GM23338 (cell line): ENCODE results near the gene CNTNAP2. TPM values are rescaled to one million over a fixed set of nuclear protein-coding genes. Genes with fewer than 3 reads are reported as not detected.

ENCODE experiments used
- ATAC-seq: fragments of 200-7000 bp; cut with Tn5 transposase; 3 replicates; pipeline ENCODE4 v1.9.1; 2020
- DNase-seq: peaks from one replicate; pipeline ENCODE4 v3.0.0-alpha.2; 2015; ENCODE audit warnings: low spot score
- H2AFZ ChIP-seq: fragments of 200-600 bp; sonication (generic); 2 replicates; pipeline ENCODE4 v1.8.0; 2016; ENCODE audit warnings: antibody characterized with exemption, mild to moderate bottlenecking, moderate library complexity
- H3F3A ChIP-seq: fragments of 200-600 bp; sonication (generic); replicated peaks from 2 replicates; pipeline ENCODE4 v1.8.0; 2017; ENCODE audit warnings: antibody characterized with exemption, mixed run types, low read depth
- H3K27ac ChIP-seq: fragments of 200-600 bp; sonication (generic); 2 replicates; pipeline ENCODE4 v1.6.1; 2016; ENCODE audit warnings: low read depth
- H3K27me3 ChIP-seq: fragments of 200-600 bp; sonication (generic); 2 replicates; pipeline ENCODE4 v1.8.0; 2016; ENCODE audit warnings: mild to moderate bottlenecking, mixed run types, moderate library complexity; ENCODE audit not compliant: insufficient read depth
- H3K36me3 ChIP-seq: fragments of 200-600 bp; sonication (generic); 2 replicates; pipeline ENCODE4 v1.8.0; 2016; ENCODE audit warnings: mild to moderate bottlenecking; ENCODE audit not compliant: insufficient read depth
- H3K4me1 ChIP-seq: fragments of 200-600 bp; sonication (generic); 2 replicates; pipeline ENCODE4 v1.8.0; 2016; ENCODE audit warnings: mild to moderate bottlenecking, moderate library complexity; ENCODE audit not compliant: insufficient read depth
- H3K4me2 ChIP-seq: fragments of 200-600 bp; sonication (generic); 2 replicates; pipeline ENCODE4 v1.7.1; 2017; ENCODE audit warnings: mixed run types
- H3K4me3 ChIP-seq: fragments of 200-600 bp; sonication (generic); 2 replicates; pipeline ENCODE4 v1.6.1; 2016; ENCODE audit warnings: mixed run types
- H3K79me2 ChIP-seq: fragments of 200-600 bp; sonication (generic); replicated peaks from 2 replicates; pipeline ENCODE4 v1.8.0; 2017; ENCODE audit warnings: mild to moderate bottlenecking; ENCODE audit not compliant: insufficient read depth
- H3K9me2 ChIP-seq: fragments of 200-600 bp; sonication (generic); 2 replicates; pipeline ENCODE4 v1.8.0; 2017; ENCODE audit not compliant: insufficient read depth
- H4K20me1 ChIP-seq: fragments of 200-600 bp; sonication (generic); replicated peaks from 2 replicates; pipeline ENCODE4 v1.8.0; 2017; ENCODE audit warnings: mild to moderate bottlenecking; ENCODE audit not compliant: insufficient read depth
- H3K27ac Mint-ChIP-seq: 2 replicates; pipeline ENCODE4 v1.8.0; 2020; ENCODE audit warnings: inconsistent platforms, mild to moderate bottlenecking, moderate library complexity, mixed read lengths
- H3K27me3 Mint-ChIP-seq: 3 replicates; pipeline ENCODE4 v1.8.0; 2022; ENCODE audit warnings: low read depth, mild to moderate bottlenecking, moderate library complexity, mixed read lengths, inconsistent platforms; ENCODE audit not compliant: insufficient read depth, poor library complexity
- H3K36me3 Mint-ChIP-seq: 3 replicates; pipeline ENCODE4 v1.8.0; 2021; ENCODE audit warnings: low read depth, mild to moderate bottlenecking, inconsistent platforms, moderate library complexity, mixed read lengths
- H3K4me1 Mint-ChIP-seq: 3 replicates; pipeline ENCODE4 v1.8.0; 2020; ENCODE audit warnings: mild to moderate bottlenecking, inconsistent platforms, mixed read lengths
- H3K4me3 Mint-ChIP-seq: 3 replicates; pipeline ENCODE4 v1.8.0; 2021; ENCODE audit warnings: moderate library complexity, mild to moderate bottlenecking, inconsistent platforms, mixed read lengths
- H3K9me3 Mint-ChIP-seq: 3 replicates; pipeline ENCODE4 v1.8.0; 2020; ENCODE audit warnings: moderate library complexity, mild to moderate bottlenecking, inconsistent platforms, mixed read lengths
- CREB1 ChIP-seq: fragments of 250-450 bp; sonication (Bioruptor Pico); IDR thresholded peaks from 2 replicates; pipeline ENCODE4 v1.5.0; 2020; ENCODE audit warnings: low read depth, mild to moderate bottlenecking, moderate library complexity
- EZH2 ChIP-seq: fragments of 200-600 bp; sonication (generic); IDR thresholded peaks from one replicate; pipeline ENCODE4 v1.8.0; 2017; ENCODE audit warnings: antibody characterized with exemption, mild to moderate bottlenecking, low read depth; ENCODE audit not compliant: unreplicated experiment
- EZH2phosphoT487 ChIP-seq: fragments of 200-600 bp; sonication (generic); IDR thresholded peaks from one replicate; pipeline ENCODE4 v1.8.1; 2018; ENCODE audit warnings: antibody characterized with exemption; ENCODE audit not compliant: unreplicated experiment
- JUNB ChIP-seq: IDR thresholded peaks from one replicate; pipeline ENCODE4 v1.6.1; 2016; ENCODE audit warnings: antibody characterized with exemption; ENCODE audit not compliant: unreplicated experiment
- NANOG ChIP-seq: IDR thresholded peaks from 2 replicates; pipeline ENCODE4 v1.6.1; 2016; ENCODE audit warnings: antibody characterized with exemption, borderline replicate concordance
- STAT1 ChIP-seq: IDR thresholded peaks from one replicate; pipeline ENCODE4 v1.6.1; 2016; ENCODE audit warnings: antibody characterized with exemption; ENCODE audit not compliant: unreplicated experiment
- ZNF114 ChIP-seq: fragments of 250-450 bp; sonication (Bioruptor Pico); IDR thresholded peaks from 2 replicates; pipeline ENCODE4 v1.5.0; 2020; ENCODE audit warnings: mild to moderate bottlenecking, moderate library complexity
- ZNF331 ChIP-seq: fragments of 250-450 bp; sonication (Bioruptor Pico); IDR thresholded peaks from 2 replicates; pipeline ENCODE4 v1.5.0; 2020; ENCODE audit warnings: low read depth, mild to moderate bottlenecking, moderate library complexity
- ZNF462 ChIP-seq: fragments of 250-450 bp; sonication (Bioruptor Pico); IDR thresholded peaks from 2 replicates; pipeline ENCODE4 v1.5.0; 2020; ENCODE audit warnings: mild to moderate bottlenecking, moderate library complexity
- polyA plus RNA-seq: library from polyadenylated mRNA; unstranded; fragments of >200 nt; fragmentation: Nextera tagmentation; extraction: Ambion mirVana; gene quantifications from 2 replicates; pipeline ENCODE4 v1.2.1, GENCODE V29; 2016
- total RNA-seq: library from RNA; depleted of rRNA; stranded (reverse); fragments of >200 nt; shearing (Covaris generic); gene quantifications from 2 replicates; pipeline ENCODE4 v1.2.3, GENCODE V29; 2014
- TF ChIP-seq, protein P1 (sequence below): IDR thresholded peaks from 2 replicates; pipeline ENCODE4 v1.6.1; 2016; ENCODE audit warnings: antibody characterized with exemption
- TF ChIP-seq, protein P2 (sequence below), 2 experiments: fragments of 200-600 bp in 1 of 2; sonication (generic) in 1 of 2; conservative IDR thresholded peaks; 2 replicates each; pipeline versions ENCODE4 v1.5.1 to v1.6.1; 2016 to 2017; ENCODE audit warnings: antibody characterized with exemption in 2 of 2, low read depth in 2 of 2, mild to moderate bottlenecking in 2 of 2, moderate library complexity in 1 of 2

CNTNAP2 gene
- total and polyA plus RNA-seq, 2 experiments from 2014 or later, result 38.2 to 61.3 TPM

DNA sequence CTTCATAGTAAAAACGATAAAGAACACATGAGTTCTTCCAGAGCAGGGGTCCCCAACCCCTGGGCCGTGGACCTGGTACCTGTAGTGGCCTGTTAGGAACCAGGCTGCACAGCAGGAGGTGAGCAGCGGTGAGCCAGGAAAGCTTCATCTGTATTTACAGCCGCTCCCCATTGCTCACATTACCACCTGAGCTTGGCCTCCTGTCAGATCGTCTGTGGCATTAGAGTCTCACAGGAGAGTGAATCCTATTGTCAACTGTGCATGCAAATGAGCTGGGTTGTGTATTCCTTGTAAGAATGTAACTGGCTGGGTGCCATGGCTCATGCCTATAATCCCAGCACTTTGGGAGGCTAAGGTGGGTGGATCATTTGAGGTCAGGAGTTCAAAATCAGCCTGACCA is 229.5 kb downstream of the CNTNAP2 start:
- Histone ChIP-seq H3K4me1 (no peaks in the 10 kb centered on the region), H4K20me1 (no peaks in the 10 kb centered on the region), H3K79me2 (no peaks in the 10 kb centered on the region), H3K9me2 (no peaks in the 10 kb centered on the region), H2AFZ (no peak overlapping the region), H3K4me3 (no peak overlapping the region), H3K27me3 (no peaks in the 10 kb centered on the region), H3K27ac (no peak overlapping the region), H3F3A (no peaks in the 10 kb centered on the region), H3K4me2 (no peak overlapping the region), H3K36me3 (no peaks in the 10 kb centered on the region)
- no peaks in the 10 kb centered on the region for H3K27me3 Mint-ChIP-seq
- no peaks in the 10 kb centered on the region for H3K36me3 Mint-ChIP-seq
- no peak for TF ChIP-seq NANOG
- no peak for TF ChIP-seq JUNB
- TF ChIP-seq, protein P1, sequence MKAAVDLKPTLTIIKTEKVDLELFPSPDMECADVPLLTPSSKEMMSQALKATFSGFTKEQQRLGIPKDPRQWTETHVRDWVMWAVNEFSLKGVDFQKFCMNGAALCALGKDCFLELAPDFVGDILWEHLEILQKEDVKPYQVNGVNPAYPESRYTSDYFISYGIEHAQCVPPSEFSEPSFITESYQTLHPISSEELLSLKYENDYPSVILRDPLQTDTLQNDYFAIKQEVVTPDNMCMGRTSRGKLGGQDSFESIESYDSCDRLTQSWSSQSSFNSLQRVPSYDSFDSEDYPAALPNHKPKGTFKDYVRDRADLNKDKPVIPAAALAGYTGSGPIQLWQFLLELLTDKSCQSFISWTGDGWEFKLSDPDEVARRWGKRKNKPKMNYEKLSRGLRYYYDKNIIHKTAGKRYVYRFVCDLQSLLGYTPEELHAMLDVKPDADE, result no peak
- TF ChIP-seq ZNF114 (CRISPR knock-in tag), result no peak
- no peak; the same call in 2 of the 3 replicates for ATAC-seq
- no peak overlapping the region for H3K27ac Mint-ChIP-seq
- DNase-seq, result no peak
- H3K4me1 Mint-ChIP-seq, result no peaks in the 10 kb centered on the region
- H3K9me3 Mint-ChIP-seq, result peaks cover 13% of the 10 kb centered on the region; the same call in 2 of the 3 replicates
- H3K4me3 Mint-ChIP-seq, result no peak overlapping the region

GRCh38 chr7:146355216-146355615 is 238.6 kb downstream of the CNTNAP2 start:
- Histone ChIP-seq H4K20me1 (no peaks in the 10 kb centered on the region), H3F3A (no peaks in the 10 kb centered on the region), H3K27me3 (no peaks in the 10 kb centered on the region), H3K4me1 (no peaks in the 10 kb centered on the region), H3K79me2 (no peaks in the 10 kb centered on the region), H3K36me3 (no peaks in the 10 kb centered on the region; the same call in 1 of the 2 replicates), H3K27ac (no peak overlapping the region), H3K9me2 (no peaks in the 10 kb centered on the region), H2AFZ (no peak overlapping the region), H3K4me2 (no peak overlapping the region), H3K4me3 (no peak overlapping the region)
- Mint-ChIP-seq H3K9me3 (peaks cover 3% of the 10 kb centered on the region; the same call in 2 of the 3 replicates), H3K36me3 (no peaks in the 10 kb centered on the region), H3K4me3 (no peak overlapping the region), H3K27me3 (no peaks in the 10 kb centered on the region), H3K4me1 (no peaks in the 10 kb centered on the region), H3K27ac (no peak overlapping the region)
- TF ChIP-seq JUNB (no peak), ZNF331 (CRISPR knock-in tag) (no peak), ZNF114 (CRISPR knock-in tag) (no peak), NANOG (no peak), EZH2 (no peak), STAT1 (no peak), ZNF462 (no peak), CREB1 (CRISPR knock-in tag) (no peak), EZH2phosphoT487 (no peak)
- TF ChIP-seq, protein P2, sequence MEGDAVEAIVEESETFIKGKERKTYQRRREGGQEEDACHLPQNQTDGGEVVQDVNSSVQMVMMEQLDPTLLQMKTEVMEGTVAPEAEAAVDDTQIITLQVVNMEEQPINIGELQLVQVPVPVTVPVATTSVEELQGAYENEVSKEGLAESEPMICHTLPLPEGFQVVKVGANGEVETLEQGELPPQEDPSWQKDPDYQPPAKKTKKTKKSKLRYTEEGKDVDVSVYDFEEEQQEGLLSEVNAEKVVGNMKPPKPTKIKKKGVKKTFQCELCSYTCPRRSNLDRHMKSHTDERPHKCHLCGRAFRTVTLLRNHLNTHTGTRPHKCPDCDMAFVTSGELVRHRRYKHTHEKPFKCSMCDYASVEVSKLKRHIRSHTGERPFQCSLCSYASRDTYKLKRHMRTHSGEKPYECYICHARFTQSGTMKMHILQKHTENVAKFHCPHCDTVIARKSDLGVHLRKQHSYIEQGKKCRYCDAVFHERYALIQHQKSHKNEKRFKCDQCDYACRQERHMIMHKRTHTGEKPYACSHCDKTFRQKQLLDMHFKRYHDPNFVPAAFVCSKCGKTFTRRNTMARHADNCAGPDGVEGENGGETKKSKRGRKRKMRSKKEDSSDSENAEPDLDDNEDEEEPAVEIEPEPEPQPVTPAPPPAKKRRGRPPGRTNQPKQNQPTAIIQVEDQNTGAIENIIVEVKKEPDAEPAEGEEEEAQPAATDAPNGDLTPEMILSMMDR (conservative IDR thresholded peaks at IDR 0.05; ENCODE audit: low read depth in 2 of 2), result no peak
- ATAC-seq, result no peak
- no peak for DNase-seq
